Measurements from ENCODE around the gene ERVFRD-1. TPM values are rescaled to one million over a fixed set of nuclear protein-coding genes. Genes with fewer than 3 reads are reported as not detected.

Gene ERVFRD-1
- total RNA-seq, 2 donors from 2014 or later: not detected

DNA sequence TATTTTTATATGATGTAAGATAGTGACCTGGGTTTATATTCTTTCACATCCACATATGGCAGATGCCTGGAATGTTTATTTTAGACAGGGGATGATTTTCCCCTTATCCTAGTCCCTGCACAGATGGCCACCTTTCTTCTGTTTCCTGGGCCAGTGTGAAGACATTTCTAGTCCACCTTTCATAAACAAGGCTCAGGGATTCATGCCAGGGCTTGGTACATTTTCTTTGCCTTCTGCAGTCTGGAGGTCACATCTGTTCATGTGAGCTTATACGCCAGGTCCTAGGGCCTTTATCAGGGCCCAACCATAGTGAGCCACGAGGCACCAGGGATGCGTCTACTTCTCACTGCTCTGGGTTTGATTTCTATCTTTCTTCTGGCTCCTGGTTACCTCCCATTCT lies 38.0 kb upstream of the ERVFRD-1 start:
- Mint-ChIP-seq H3K27ac (no peak overlapping the region), H3K36me3 (ENCODE audit: low read depth) (no peaks in the 10 kb centered on the region), H3K27me3 (ENCODE audit: insufficient read depth) (peaks cover 2% of the 10 kb centered on the region), H3K4me1 (peaks cover 26% of the 10 kb centered on the region), H3K4me3 (no peak overlapping the region), H3K9me3 (no peaks in the 10 kb centered on the region)
- Histone ChIP-seq H3K4me1 (ENCODE audit: control insufficient read depth, insufficient read depth, low read length) (peaks cover 3% of the 10 kb centered on the region), H3K36me3 (ENCODE audit: control insufficient read depth, insufficient read depth, low read length) (no peaks in the 10 kb centered on the region), H3K9me3 (ENCODE audit: control insufficient read depth, low read length) (no peaks in the 10 kb centered on the region), H3K27me3 (ENCODE audit: control insufficient read depth, insufficient read depth, low read length, poor library complexity, severe bottlenecking) (no peaks in the 10 kb centered on the region), H3K9ac (ENCODE audit: extremely low read depth, low read length, poor library complexity, severe bottlenecking) (no peak overlapping the region), H3K4me3 (ENCODE audit: low read length) (no peak overlapping the region), H3K27ac (ENCODE audit: low read depth, low read length) (no peak overlapping the region)
- no peak for DNase-seq
- TF ChIP-seq, protein P1, sequence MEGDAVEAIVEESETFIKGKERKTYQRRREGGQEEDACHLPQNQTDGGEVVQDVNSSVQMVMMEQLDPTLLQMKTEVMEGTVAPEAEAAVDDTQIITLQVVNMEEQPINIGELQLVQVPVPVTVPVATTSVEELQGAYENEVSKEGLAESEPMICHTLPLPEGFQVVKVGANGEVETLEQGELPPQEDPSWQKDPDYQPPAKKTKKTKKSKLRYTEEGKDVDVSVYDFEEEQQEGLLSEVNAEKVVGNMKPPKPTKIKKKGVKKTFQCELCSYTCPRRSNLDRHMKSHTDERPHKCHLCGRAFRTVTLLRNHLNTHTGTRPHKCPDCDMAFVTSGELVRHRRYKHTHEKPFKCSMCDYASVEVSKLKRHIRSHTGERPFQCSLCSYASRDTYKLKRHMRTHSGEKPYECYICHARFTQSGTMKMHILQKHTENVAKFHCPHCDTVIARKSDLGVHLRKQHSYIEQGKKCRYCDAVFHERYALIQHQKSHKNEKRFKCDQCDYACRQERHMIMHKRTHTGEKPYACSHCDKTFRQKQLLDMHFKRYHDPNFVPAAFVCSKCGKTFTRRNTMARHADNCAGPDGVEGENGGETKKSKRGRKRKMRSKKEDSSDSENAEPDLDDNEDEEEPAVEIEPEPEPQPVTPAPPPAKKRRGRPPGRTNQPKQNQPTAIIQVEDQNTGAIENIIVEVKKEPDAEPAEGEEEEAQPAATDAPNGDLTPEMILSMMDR (conservative IDR thresholded peaks at IDR 0.05): no peak
- WGBS, 2 experiments (ENCODE audit: insufficient coverage in 1 of 2, insufficient read length in 1 of 2): 95 to 100% methylated on average over 2 to 3 of the region's 3 CpGs

DNA sequence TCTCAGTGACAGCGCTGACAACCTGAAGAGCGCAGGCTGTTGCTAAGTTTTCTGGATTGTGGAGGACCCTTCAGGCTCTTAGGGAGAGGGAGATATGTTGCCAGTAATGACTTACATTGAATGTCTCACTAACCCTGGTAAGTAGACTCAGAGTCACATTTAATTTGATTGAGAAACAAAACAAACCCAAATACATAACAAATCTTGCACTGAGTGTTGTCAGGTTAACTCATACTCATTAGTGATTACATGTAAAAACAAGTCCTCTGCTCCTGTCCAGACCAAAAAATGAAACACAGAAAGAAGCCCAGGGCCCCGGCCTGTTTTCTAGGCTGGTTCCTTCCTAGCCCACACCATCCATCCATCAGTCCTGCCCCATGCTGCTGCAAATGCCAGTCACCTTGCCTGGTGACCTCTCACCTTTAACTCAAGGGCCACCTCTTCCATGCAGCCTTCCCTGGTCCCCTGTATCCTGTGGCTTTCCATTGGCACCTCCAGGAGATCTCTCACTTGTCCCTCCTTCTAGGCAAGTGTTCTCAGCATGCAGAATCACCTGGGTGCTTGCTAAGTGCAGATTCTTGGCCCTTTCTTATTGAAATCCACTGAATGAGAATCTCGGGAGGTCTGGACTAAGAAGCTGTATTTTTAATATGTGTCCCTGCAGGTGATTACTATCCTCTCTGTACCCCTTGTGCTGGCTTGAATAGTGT lies 34.7 kb upstream of the ERVFRD-1 start:
- Mint-ChIP-seq H3K9me3 (no peaks in the 10 kb centered on the region), H3K27ac (no peak overlapping the region), H3K27me3 (ENCODE audit: insufficient read depth) (no peaks in the 10 kb centered on the region), H3K4me1 (peaks cover 15% of the 10 kb centered on the region), H3K36me3 (ENCODE audit: low read depth) (no peaks in the 10 kb centered on the region), H3K4me3 (no peak overlapping the region)
- no peak overlapping the region for H3K9ac ChIP-seq (ENCODE audit: extremely low read depth, low read length, poor library complexity, severe bottlenecking)
- no peaks in the 10 kb centered on the region for H3K27me3 ChIP-seq (ENCODE audit: control insufficient read depth, insufficient read depth, low read length, poor library complexity, severe bottlenecking)
- peak; percentile 77 for DNase-seq
- TF ChIP-seq, protein P1 (conservative IDR thresholded peaks at IDR 0.05): no peak
- 89 to 100% methylated on average over 3 to 4 of the region's 4 CpGs for WGBS, 2 experiments (ENCODE audit: insufficient coverage in 1 of 2, insufficient read length in 1 of 2)
- no peak overlapping the region for H3K4me3 ChIP-seq (ENCODE audit: low read length)
- peaks cover 3% of the 10 kb centered on the region for H3K4me1 ChIP-seq (ENCODE audit: control insufficient read depth, insufficient read depth, low read length)
- H3K9me3 ChIP-seq (ENCODE audit: control insufficient read depth, low read length): no peaks in the 10 kb centered on the region
- H3K27ac ChIP-seq (ENCODE audit: low read depth, low read length): no peak overlapping the region
- H3K36me3 ChIP-seq (ENCODE audit: control insufficient read depth, insufficient read depth, low read length): no peaks in the 10 kb centered on the region

DNA sequence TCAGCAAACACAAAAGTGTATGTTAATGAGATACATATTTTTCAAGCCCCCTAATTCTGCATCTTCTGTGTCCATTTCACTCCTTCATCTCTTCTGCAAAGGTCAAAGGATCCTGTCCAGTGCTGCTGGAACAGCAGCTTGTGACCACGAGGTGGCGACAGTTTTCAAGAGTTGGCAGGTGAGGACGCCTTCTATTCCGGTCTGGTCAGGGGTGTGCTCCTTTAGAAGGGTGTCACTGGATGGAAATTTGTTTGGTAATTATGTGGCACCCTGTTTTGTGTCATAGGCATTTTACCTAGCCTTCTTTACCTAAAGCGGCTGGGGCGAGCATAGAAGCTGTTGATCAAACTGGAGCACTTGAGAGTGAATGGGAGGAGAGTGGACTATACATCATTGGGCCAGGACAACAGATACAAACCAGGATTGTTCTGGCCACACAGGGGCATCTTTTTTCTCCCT lies 32.9 kb upstream of the ERVFRD-1 start:
- H3K4me1 Mint-ChIP-seq: peaks cover 11% of the 10 kb centered on the region
- no peaks in the 10 kb centered on the region for H3K9me3 ChIP-seq (ENCODE audit: control insufficient read depth, low read length)
- H3K27ac ChIP-seq (ENCODE audit: low read depth, low read length): no peak overlapping the region

More for the DNA sequence above, 32.9 kb upstream of the ERVFRD-1 start:
- no peaks in the 10 kb centered on the region for H3K36me3 Mint-ChIP-seq (ENCODE audit: low read depth)
- no peak overlapping the region for H3K4me3 Mint-ChIP-seq
- Histone ChIP-seq H3K36me3 (ENCODE audit: control insufficient read depth, insufficient read depth, low read length) (no peaks in the 10 kb centered on the region), H3K27me3 (ENCODE audit: control insufficient read depth, insufficient read depth, low read length, poor library complexity, severe bottlenecking) (no peaks in the 10 kb centered on the region), H3K4me3 (ENCODE audit: low read length) (no peak overlapping the region), H3K4me1 (ENCODE audit: control insufficient read depth, insufficient read depth, low read length) (no peaks in the 10 kb centered on the region), H3K9ac (ENCODE audit: extremely low read depth, low read length, poor library complexity, severe bottlenecking) (no peak overlapping the region)
- no peak overlapping the region for H3K27ac Mint-ChIP-seq
- DNase-seq: peak; percentile 92
- WGBS, 2 experiments (ENCODE audit: insufficient coverage in 1 of 2, insufficient read length in 1 of 2): 35 to 38% methylated on average over 5 to 6 of the region's 6 CpGs
- TF ChIP-seq, protein P1 (conservative IDR thresholded peaks at IDR 0.05): peak; percentile 96
- no peaks in the 10 kb centered on the region for H3K9me3 Mint-ChIP-seq
- H3K27me3 Mint-ChIP-seq (ENCODE audit: insufficient read depth): no peaks in the 10 kb centered on the region
